Mesenchymal stem cell (in vitro differentiated cells and primary cell): ENCODE measurements around the gene IGFBP7. TPM values are rescaled to one million over a fixed set of nuclear protein-coding genes. Genes with fewer than 3 reads are reported as not detected.

ENCODE experiments used
- DNase-seq: peaks from one replicate; pipeline ENCODE4 v3.0.0-alpha.2; 2013
- H2AFZ ChIP-seq: one replicate; pipeline ENCODE4 v1.6.1; 2013; ENCODE audit warnings: low read depth, mild to moderate bottlenecking, control low read depth, inconsistent platforms, low read length, moderate library complexity
- H2AK5ac ChIP-seq: 2 replicates; pipeline ENCODE4 v1.6.1; 2013; ENCODE audit warnings: low read length, moderate library complexity, mild to moderate bottlenecking, inconsistent platforms; ENCODE audit not compliant: severe bottlenecking
- H2BK120ac ChIP-seq: one replicate; pipeline ENCODE4 v1.6.1; 2013; ENCODE audit warnings: low read depth, mild to moderate bottlenecking, inconsistent platforms, low read length, moderate library complexity
- H2BK12ac ChIP-seq, 2 experiments: one replicate each; pipeline ENCODE4 v1.6.1; 2013; ENCODE audit warnings: inconsistent platforms in 2 of 2, low read length in 2 of 2, mild to moderate bottlenecking in 2 of 2, moderate library complexity in 2 of 2, control low read depth in 1 of 2
- H2BK15ac ChIP-seq: one replicate; pipeline ENCODE4 v1.6.1; 2013; ENCODE audit warnings: mild to moderate bottlenecking, low read depth, inconsistent platforms; ENCODE audit not compliant: poor library complexity, severe bottlenecking
- H2BK5ac ChIP-seq: 2 replicates; pipeline ENCODE4 v1.6.1; 2013; ENCODE audit warnings: low read depth, mild to moderate bottlenecking, low read length, control low read depth, inconsistent platforms; ENCODE audit not compliant: poor library complexity, severe bottlenecking
- H3K14ac ChIP-seq, 2 experiments: one replicate each; pipeline ENCODE4 v1.6.1; 2013; ENCODE audit warnings: inconsistent platforms in 2 of 2, low read length in 2 of 2, control low read depth in 1 of 2, mild to moderate bottlenecking in 1 of 2, moderate library complexity in 1 of 2
- H3K18ac ChIP-seq, 2 experiments: one replicate each; pipeline ENCODE4 v1.6.1; 2013; ENCODE audit warnings: inconsistent platforms in 2 of 2, low read length in 2 of 2, control low read depth in 1 of 2, low read depth in 1 of 2, mild to moderate bottlenecking in 1 of 2
- H3K23ac ChIP-seq, 2 experiments: one replicate each; pipeline ENCODE4 v1.6.1; 2013; ENCODE audit warnings: inconsistent platforms in 2 of 2, low read length in 2 of 2, mild to moderate bottlenecking in 2 of 2, moderate library complexity in 2 of 2, control low read depth in 1 of 2
- H3K27ac ChIP-seq: 2 replicates; pipeline ENCODE4 v1.5.1; 2013; ENCODE audit warnings: mild to moderate bottlenecking, moderate library complexity, low read length, control low read depth, inconsistent platforms; ENCODE audit not compliant: poor library complexity, severe bottlenecking
- H3K27me3 ChIP-seq, 2 experiments: 2 replicates each; pipeline versions ENCODE4 v1.6.1 to v1.7.0; 2013; ENCODE audit warnings: low read length in 2 of 2, mild to moderate bottlenecking in 2 of 2, moderate library complexity in 2 of 2, control low read depth in 1 of 2, inconsistent platforms in 1 of 2; ENCODE audit not compliant: control insufficient read depth in 1 of 2, insufficient read depth in 1 of 2
- H3K36me3 ChIP-seq, 2 experiments: 2 replicates each; pipeline versions ENCODE4 v1.6.1 to v1.7.0; 2013; ENCODE audit warnings: low read length in 2 of 2, control low read depth in 1 of 2, inconsistent platforms in 1 of 2, low read depth in 1 of 2, mild to moderate bottlenecking in 1 of 2; ENCODE audit not compliant: insufficient read depth in 2 of 2, control insufficient read depth in 1 of 2
- H3K4ac ChIP-seq, 2 experiments: one replicate each; pipeline ENCODE4 v1.6.1; 2013; ENCODE audit warnings: inconsistent platforms in 2 of 2, low read length in 2 of 2, mild to moderate bottlenecking in 2 of 2, moderate library complexity in 2 of 2, control low read depth in 1 of 2, low read depth in 1 of 2
- H3K4me1 ChIP-seq: 2 replicates; pipeline ENCODE4 v1.6.1; 2013; ENCODE audit warnings: low read depth, low read length, control low read depth; ENCODE audit not compliant: control insufficient read depth, insufficient read depth
- H3K4me2 ChIP-seq: 2 replicates; pipeline ENCODE4 v1.6.1; 2013; ENCODE audit warnings: low read length, mild to moderate bottlenecking, inconsistent platforms; ENCODE audit not compliant: poor library complexity, severe bottlenecking
- H3K4me3 ChIP-seq, 2 experiments: 2 replicates each; pipeline versions ENCODE4 v1.5.1 to v1.7.0; 2013; ENCODE audit warnings: low read length in 2 of 2, mild to moderate bottlenecking in 2 of 2, control low read depth in 1 of 2, low read depth in 1 of 2; ENCODE audit not compliant: insufficient read depth in 1 of 2
- H3K79me1 ChIP-seq: replicated peaks from 2 replicates; pipeline ENCODE4 v1.6.1; 2013; ENCODE audit warnings: mild to moderate bottlenecking, control low read depth, low read length, inconsistent platforms; ENCODE audit not compliant: poor library complexity, severe bottlenecking
- H3K9ac ChIP-seq: 2 replicates; pipeline ENCODE4 v1.7.0; 2013; ENCODE audit warnings: mild to moderate bottlenecking, low read length, moderate library complexity
- H3K9me3 ChIP-seq: 2 replicates; pipeline ENCODE4 v1.7.0; 2013; ENCODE audit warnings: mild to moderate bottlenecking, low read length; ENCODE audit not compliant: control insufficient read depth
- H4K8ac ChIP-seq: one replicate; pipeline ENCODE4 v1.6.1; 2013; ENCODE audit warnings: inconsistent platforms, mild to moderate bottlenecking, low read length, moderate library complexity
- H4K91ac ChIP-seq: one replicate; pipeline ENCODE4 v1.6.1; 2013; ENCODE audit warnings: mild to moderate bottlenecking, low read length, inconsistent platforms
- WGBS: methylation state at CpG from one replicate; pipeline ENCODE4 v1.1.7; 2013; ENCODE audit warnings: mixed read lengths; 5-methylcytosine and 5-hydroxymethylcytosine counted together
- small RNA-seq: library from polyadenylated mRNA; stranded (forward); fragments of <200 nt; extraction: miRNeasy Mini kit (QIAGEN cat#:217004); gene quantifications from one replicate; pipeline ENCODE3, GENCODE V24; 2013; ENCODE audit warnings: low read depth

Gene IGFBP7

GRCh38 chr4:56986192-56986591 is 124.0 kb downstream of the IGFBP7 start:
- Histone ChIP-seq H3K9me3 (no peaks in the 10 kb centered on the region), H3K36me3 (peaks cover 27 to 70% of the 10 kb centered on the region in 2 experiments), H3K4me2 (no peak overlapping the region), H3K4ac (no peak overlapping the region), H3K14ac (no peak overlapping the region), H3K4me3 (no peak overlapping the region), H3K79me1 (peaks cover 14% of the 10 kb centered on the region), H3K23ac (no peak overlapping the region), H3K27me3 (no peaks in the 10 kb centered on the region), H2BK120ac (no peak overlapping the region), H2BK5ac (no peak overlapping the region), H3K18ac (no peak overlapping the region), H4K91ac (no peak overlapping the region), H2AFZ (no peak overlapping the region), H2AK5ac (no peak overlapping the region), H4K8ac (no peak overlapping the region), H3K9ac (no peak overlapping the region), H3K27ac (no peak overlapping the region), H2BK12ac (no peak overlapping the region), H2BK15ac (no peak overlapping the region), H3K4me1 (peaks cover 5% of the 10 kb centered on the region)
- no peak for DNase-seq
- WGBS: 100% methylated on average over 1 of the region's 1 CpG

GRCh38 chr4:56981795-56982201 is 128.4 kb downstream of the IGFBP7 start:
- Histone ChIP-seq H3K18ac (no peak overlapping the region), H2BK5ac (no peak overlapping the region), H3K4me2 (no peak overlapping the region), H2BK120ac (no peak overlapping the region), H3K9me3 (no peaks in the 10 kb centered on the region), H3K23ac (no peak overlapping the region), H3K27me3 (no peaks in the 10 kb centered on the region), H2BK12ac (no peak overlapping the region), H3K27ac (peak overlapping the region; percentile 10), H3K4ac (no peak overlapping the region), H2AFZ (no peak overlapping the region), H3K9ac (peak overlapping the region; percentile 64), H3K4me3 (peak overlapping the region in 1 of 2 experiments; percentile 44), H3K14ac (no peak overlapping the region), H3K4me1 (peaks cover 12% of the 10 kb centered on the region), H4K91ac (no peak overlapping the region), H2BK15ac (no peak overlapping the region), H3K36me3 (peaks cover 11 to 31% of the 10 kb centered on the region in 2 experiments), H3K79me1 (peaks cover 1% of the 10 kb centered on the region), H2AK5ac (no peak overlapping the region), H4K8ac (no peak overlapping the region)
- WGBS: 54% methylated on average over 4 of the region's 4 CpGs
- DNase-seq: peak; percentile 63

Small RNA genes within 50 kb of the gene (small RNA-seq; reads per million reads assigned to genes)
- not detected for gene RNU6-998P
